ENCODE data around the gene HSPBAP1.
"Not testable (repeated sequence)": the region's sequence is repeated elsewhere in the genome, so short reads cannot be mapped to it uniquely, and the experiment has no call there.

HSPBAP1 gene

GRCh38 chr3:122739172-122739571 lies 54.5 kb downstream of the HSPBAP1 start:
- DNase-seq (ENCODE audit: low spot score), result no peak

GRCh38 chr3:122732682-122733525 lies 60.7 kb downstream of the HSPBAP1 start:
- not testable (repeated sequence) for DNase-seq (ENCODE audit: low spot score)

- no peak for DNase-seq (ENCODE audit: low spot score)
These were observed 63.4 kb downstream of the HSPBAP1 start for GRCh38 chr3:122730240-122730639.

GRCh38 chr3:122728756-122729514 lies 64.7 kb downstream of the HSPBAP1 start:
- DNase-seq (ENCODE audit: low spot score), result no peak

- DNase-seq (ENCODE audit: low spot score), result no peak
These were observed 65.4 kb downstream of the HSPBAP1 start for GRCh38 chr3:122728186-122728585.

- DNase-seq (ENCODE audit: low spot score), result no peak
These were observed 65.9 kb downstream of the HSPBAP1 start for GRCh38 chr3:122727766-122728165.

GRCh38 chr3:122727294-122727693 lies 66.3 kb downstream of the HSPBAP1 start:
- DNase-seq (ENCODE audit: low spot score), result no peak

GRCh38 chr3:122725106-122725505 lies 68.5 kb downstream of the HSPBAP1 start:
- no peak for DNase-seq (ENCODE audit: low spot score)

- no peak for DNase-seq (ENCODE audit: low spot score)
These were observed 74.2 kb downstream of the HSPBAP1 start for GRCh38 chr3:122719273-122719921.

- no peak for DNase-seq (ENCODE audit: low spot score)
These were observed 77.0 kb downstream of the HSPBAP1 start for GRCh38 chr3:122716667-122717066.

- no peak for DNase-seq (ENCODE audit: low spot score)
These were observed 79.4 kb downstream of the HSPBAP1 start for GRCh38 chr3:122714273-122714672.

GRCh38 chr3:122710616-122711251 lies 82.9 kb downstream of the HSPBAP1 start:
- DNase-seq (ENCODE audit: low spot score), result not testable (repeated sequence)

- DNase-seq (ENCODE audit: low spot score), result no peak
These were observed 88.3 kb downstream of the HSPBAP1 start for GRCh38 chr3:122705379-122705778.

GRCh38 chr3:122700193-122700592 lies 93.4 kb downstream of the HSPBAP1 start:
- no peak for DNase-seq (ENCODE audit: low spot score)

- no peak for DNase-seq (ENCODE audit: low spot score)
These were observed 95.5 kb downstream of the HSPBAP1 start for GRCh38 chr3:122697952-122698620.

- DNase-seq (ENCODE audit: low spot score), result no peak
These were observed 97.6 kb downstream of the HSPBAP1 start for GRCh38 chr3:122695927-122696561.

- no peak for DNase-seq (ENCODE audit: low spot score)
These were observed 98.7 kb downstream of the HSPBAP1 start for GRCh38 chr3:122694966-122695365.

- no peak for DNase-seq (ENCODE audit: low spot score)
These were observed 101.0 kb downstream of the HSPBAP1 start for GRCh38 chr3:122692674-122693073.

- DNase-seq (ENCODE audit: low spot score), result peak; percentile 4
These were observed 102.4 kb downstream of the HSPBAP1 start for GRCh38 chr3:122691195-122691594.

GRCh38 chr3:122690096-122690495 lies 103.5 kb downstream of the HSPBAP1 start:
- no peak for DNase-seq (ENCODE audit: low spot score)
